CD14-positive monocyte (primary cell): ENCODE results near the gene HTR1D. TPM values are rescaled to one million over a fixed set of nuclear protein-coding genes. Genes with fewer than 3 reads are reported as not detected.

Source experiments
- DNase-seq, 3 donors: peaks; one replicate each; pipeline ENCODE4 v3.0.0-alpha.2; 2011 to 2022
- H2AFZ ChIP-seq: 2 replicates; pipeline ENCODE4 v1.6.0; 2012; ENCODE audit warnings: mild to moderate bottlenecking, low read depth, low read length, inconsistent platforms; ENCODE audit not compliant: insufficient read depth, poor library complexity, severe bottlenecking
- H3K27ac ChIP-seq, 2 donors: 1 replicate in 1 of 2; 2 replicates in 1 of 2; pipeline ENCODE4 v1.5.1; 2012 to 2013; ENCODE audit warnings: low read length in 2 of 2, control low read depth in 1 of 2, inconsistent platforms in 1 of 2, low read depth in 1 of 2, mild to moderate bottlenecking in 1 of 2
- H3K27me3 ChIP-seq, 2 donors: one replicate each; pipeline versions ENCODE4 v1.6.0 to v1.6.1; 2011 to 2013; ENCODE audit warnings: low read length in 2 of 2; ENCODE audit not compliant: control insufficient read depth in 2 of 2, insufficient read depth in 2 of 2
- H3K36me3 ChIP-seq, 2 donors: replicated peaks in 1 of 2; 1 replicate in 1 of 2; 2 replicates in 1 of 2; pipeline versions ENCODE4 v1.5.1 to v1.6.1; 2012 to 2013; ENCODE audit warnings: low read length in 2 of 2, control low read depth in 1 of 2, inconsistent platforms in 1 of 2, mild to moderate bottlenecking in 1 of 2; ENCODE audit not compliant: insufficient read depth in 2 of 2, control insufficient read depth in 1 of 2
- H3K4me1 ChIP-seq, 2 donors: 1 replicate in 1 of 2; 2 replicates in 1 of 2; pipeline versions ENCODE4 v1.5.1 to v1.6.1; 2012 to 2013; ENCODE audit warnings: low read length in 2 of 2, control low read depth in 1 of 2, inconsistent platforms in 1 of 2, mild to moderate bottlenecking in 1 of 2, moderate library complexity in 1 of 2; ENCODE audit not compliant: insufficient read depth in 2 of 2, control insufficient read depth in 1 of 2
- H3K4me2 ChIP-seq: replicated peaks from 2 replicates; pipeline ENCODE3; 2012; ENCODE audit warnings: low read length, moderate library complexity, mild to moderate bottlenecking; ENCODE audit not compliant: poor library complexity, severe bottlenecking; ENCODE audit errors: extremely low read depth
- H3K4me3 ChIP-seq, 3 experiments: fragments of 200-600 bp in 1 of 3; sonication (generic) in 1 of 3; replicated peaks in 1 of 3; 1 replicate in 2 of 3; 2 replicates in 1 of 3; pipeline ENCODE4 v1.5.1; 2011 to 2013; ENCODE audit warnings: low read length in 3 of 3, mild to moderate bottlenecking in 3 of 3, control low read depth in 2 of 3, low read depth in 2 of 3, inconsistent platforms in 1 of 3, moderate library complexity in 1 of 3
- H3K79me2 ChIP-seq: 2 replicates; pipeline ENCODE4 v1.6.0; 2012; ENCODE audit warnings: mild to moderate bottlenecking, control low read depth, inconsistent platforms, low read length, moderate library complexity; ENCODE audit not compliant: insufficient read depth
- H3K9ac ChIP-seq: 2 replicates; pipeline ENCODE4 v1.6.0; 2017; ENCODE audit warnings: low read length, mild to moderate bottlenecking; ENCODE audit not compliant: insufficient read depth, poor library complexity, severe bottlenecking
- H3K9me3 ChIP-seq, 2 donors: replicated peaks in 1 of 2; 1 replicate in 1 of 2; 2 replicates in 1 of 2; pipeline versions ENCODE4 v1.5.1 to v1.6.1; 2012 to 2013; ENCODE audit warnings: low read length in 2 of 2, control low read depth in 1 of 2; ENCODE audit not compliant: control insufficient read depth in 1 of 2, insufficient read depth in 1 of 2
- H4K20me1 ChIP-seq: 2 replicates; pipeline ENCODE4 v1.6.0; 2012; ENCODE audit warnings: mild to moderate bottlenecking, low read length, control low read depth, moderate library complexity; ENCODE audit not compliant: insufficient read depth
- H3K27ac Mint-ChIP-seq, 7 donors: one replicate each; pipeline ENCODE4 v1.8.0; 2020; ENCODE audit warnings: mild to moderate bottlenecking in 7 of 7, mixed read lengths in 7 of 7, moderate library complexity in 6 of 7, inconsistent platforms in 2 of 7
- H3K27me3 Mint-ChIP-seq, 3 donors: one replicate each; pipeline ENCODE4 v1.8.0; 2021 to 2022; ENCODE audit warnings: low read depth in 3 of 3, mild to moderate bottlenecking in 3 of 3, mixed read lengths in 3 of 3, moderate library complexity in 3 of 3, inconsistent platforms in 1 of 3
- H3K36me3 Mint-ChIP-seq, 2 donors: one replicate each; pipeline ENCODE4 v1.8.0; 2020; ENCODE audit warnings: mixed read lengths in 2 of 2, inconsistent platforms in 1 of 2, mild to moderate bottlenecking in 1 of 2
- H3K4me1 Mint-ChIP-seq: one replicate; pipeline ENCODE4 v1.8.0; 2020; ENCODE audit warnings: mild to moderate bottlenecking, mixed read lengths
- H3K4me3 Mint-ChIP-seq, 2 donors: one replicate each; pipeline ENCODE4 v1.8.0; 2020; ENCODE audit warnings: mild to moderate bottlenecking in 2 of 2, mixed read lengths in 2 of 2, moderate library complexity in 1 of 2
- H3K9me3 Mint-ChIP-seq, 7 donors: one replicate each; pipeline ENCODE4 v1.8.0; 2020 to 2022; ENCODE audit warnings: mixed read lengths in 7 of 7, mild to moderate bottlenecking in 6 of 7, moderate library complexity in 6 of 7, inconsistent platforms in 2 of 7
- CTCF ChIP-seq: fragments of 200-600 bp; IDR thresholded peaks from one replicate; pipeline ENCODE4 v1.8.0; 2022; ENCODE audit warnings: antibody characterized with exemption, mild to moderate bottlenecking
- WGBS: methylation state at CpG from one replicate; pipeline ENCODE4 v1.1.5; 2013; ENCODE audit warnings: missing lambda C conversion rate; ENCODE audit not compliant: insufficient coverage; 5-methylcytosine and 5-hydroxymethylcytosine counted together
- intact Hi-C, 2 donors: fragments of 100-400 bp; cut with micrococcal nuclease; formaldehyde crosslinking; loops; one replicate each; pipeline versions ENCODE4 v1.15.0 to v1.15.1; 2023
- polyA plus RNA-seq, 3 donors: library from polyadenylated mRNA; depleted of rRNA in 1 of 3; unstranded in 2 of 3; stranded (reverse) in 1 of 3; fragments of 300-500 nt in 2 of 3; fragments of >200 nt in 1 of 3; fragmentation: Illumina TruSeq in 2 of 3; gene quantifications; 1 replicate in 2 of 3; 2 replicates in 1 of 3; pipeline ENCODE4 v1.2.3, GENCODE V29; 2012 to 2021

Gene HTR1D
- polyA plus RNA-seq, 3 donors, result not detected

GRCh38 chr1:23171181-23171755 is 46.0 kb downstream of the HTR1D start:
- Histone ChIP-seq H3K79me2 (peaks cover 16% of the 10 kb centered on the region), H3K27me3 (peaks cover 3 to 13% of the 10 kb centered on the region in 2 donors), H3K4me2 (no peak overlapping the region), H3K9ac (no peak overlapping the region), H3K27ac (no peak overlapping the region), H4K20me1 (peaks cover 14% of the 10 kb centered on the region), H2AFZ (no peak overlapping the region), H3K9me3 (no peaks in the 10 kb centered on the region), H3K4me1 (peaks cover 22 to 25% of the 10 kb centered on the region in 2 donors), H3K4me3 (no peak overlapping the region), H3K36me3 (no peaks in the 10 kb centered on the region)
- Mint-ChIP-seq H3K9me3 (peaks cover 0 to under 1% (median 0%) of the 10 kb centered on the region in 7 donors), H3K36me3 (no peaks in the 10 kb centered on the region), H3K4me1 (peaks cover 30% of the 10 kb centered on the region), H3K27me3 (peaks cover under 1 to 20% (median 15%) of the 10 kb centered on the region in 3 donors), H3K27ac (no peak overlapping the region), H3K4me3 (no peak overlapping the region)
- intact Hi-C loops, result no loop called here
- no peak for DNase-seq
- TF ChIP-seq CTCF, result no peak
- 100% methylated on average over 1 of the region's 4 CpGs for WGBS

- Mint-ChIP-seq H3K27me3 (peaks cover 3 to 16% (median 9%) of the 10 kb centered on the region in 3 donors), H3K27ac (peak overlapping the region; percentile 47 to 97 (median 89)), H3K36me3 (no peaks in the 10 kb centered on the region), H3K4me3 (peak overlapping the region; percentile 82 to 99), H3K4me1 (peaks cover 31% of the 10 kb centered on the region), H3K9me3 (peaks cover 0 to 1% (median 0%) of the 10 kb centered on the region in 7 donors)
- Histone ChIP-seq H3K4me1 (peaks cover 22 to 25% of the 10 kb centered on the region in 2 donors), H3K4me3 (peak overlapping the region in 1 of 3 experiments; percentile 92), H3K79me2 (peaks cover 30% of the 10 kb centered on the region), H3K27me3 (peaks cover 0 to 8% of the 10 kb centered on the region in 2 donors), H3K9me3 (no peaks in the 10 kb centered on the region), H3K9ac (no peak overlapping the region), H3K27ac (peak overlapping the region; percentile 40 to 58), H2AFZ (peak overlapping the region; percentile 83), H3K4me2 (peak overlapping the region; percentile 77), H3K36me3 (no peaks in the 10 kb centered on the region), H4K20me1 (peaks cover 28% of the 10 kb centered on the region)
- TF ChIP-seq CTCF, result no peak
- intact Hi-C loops, result loop anchor here in 1 of 2 donors (5.0 kb wide), 1 partner anchor 63 kb away; no protein-coding TSS in a partner anchor
- DNase-seq, result peak; percentile 71 to 77 (median 76)
- 3% methylated on average over 3 of the region's 5 CpGs for WGBS
These were observed 47.5 kb downstream of the HTR1D start for GRCh38 chr1:23169727-23170335.
